AG04449 (cell line): ENCODE results near the gene PUM1.

ENCODE experiments used
- CTCF ChIA-PET: fragments of 350-600 bp; formaldehyde crosslinking; extraction: SDS; loops from one replicate; lab custom pipeline; 2021; ENCODE audit warnings: antibody characterized with exemption; lab: Yijun Ruan, JAX
- POLR2A ChIA-PET: fragments of 400-600, 350-600 bp; formaldehyde crosslinking; extraction: SDS; loops from one replicate; lab custom pipeline; 2020; ENCODE audit warnings: antibody characterized with exemption, inconsistent platforms; lab: Yijun Ruan, JAX
- DNase-seq: peaks from one replicate; pipeline ENCODE4 v3.0.0-alpha.2; 2010; ENCODE audit warnings: low read depth, low spot score
- H3K4me3 ChIP-seq: 2 replicates; pipeline ENCODE4 v1.5.1; 2011; ENCODE audit warnings: low read depth, mild to moderate bottlenecking, control low read depth, low read length
- CTCF ChIP-seq: IDR thresholded peaks from one replicate; pipeline ENCODE4 v1.5.1; 2011; ENCODE audit warnings: mild to moderate bottlenecking, moderate library complexity, low read length, control low read depth, inconsistent platforms; ENCODE audit not compliant: insufficient read depth; ENCODE audit errors: missing control alignments

The PUM1 gene

GRCh38 chr1:30885570-30886522 is 179.7 kb downstream of the PUM1 start:
- TF ChIP-seq CTCF, result no peak
- POLR2A ChIA-PET, result no interaction called here
- no peak overlapping the region for H3K4me3 ChIP-seq
- CTCF ChIA-PET, result interaction anchor here (1.8 to 22.7 kb wide), 5 partner anchors 8 to 103 kb away, joined by 4 to 230 read pairs (median 7); no protein-coding TSS in a partner anchor
- no peak for DNase-seq

GRCh38 chr1:30884723-30885122 is 180.8 kb downstream of the PUM1 start:
- no peak overlapping the region for H3K4me3 ChIP-seq
- ChIA-PET CTCF (no interaction called here), POLR2A (no interaction called here)
- TF ChIP-seq CTCF, result no peak
- DNase-seq, result no peak

GRCh38 chr1:30883389-30884172 is 181.9 kb downstream of the PUM1 start:
- ChIA-PET POLR2A (interaction anchor here (0.7 kb wide), 1 partner anchor 59 kb away, joined by 3 read pairs; no protein-coding TSS in a partner anchor), CTCF (interaction anchor here (0.6 to 1.4 kb wide), 2 partner anchors 27 to 104 kb away, joined by 3 to 4 read pairs; no protein-coding TSS in a partner anchor)
- H3K4me3 ChIP-seq, result no peak overlapping the region
- TF ChIP-seq CTCF, result no peak
- no peak for DNase-seq

- CTCF ChIA-PET, result interaction anchor here (0.6 to 1.4 kb wide), 2 partner anchors 28 to 103 kb away, joined by 3 to 4 read pairs; no protein-coding TSS in a partner anchor
- POLR2A ChIA-PET, result no interaction called here
- no peak for TF ChIP-seq CTCF
- no peak overlapping the region for H3K4me3 ChIP-seq
- no peak for DNase-seq
Observed at GRCh38 chr1:30882678-30883388, 182.7 kb downstream of the PUM1 start.
